T-helper 2 cell treated with Interferon-gamma antibody and Interleukin-4, amounts not matched to agents 100 ng/mL and 5 ng/mL, for 36 hours (primary cell): Measurements from ENCODE around the gene HOXD12. TPM values are rescaled to one million over a fixed set of nuclear protein-coding genes. Genes with fewer than 3 reads are reported as not detected.

Experiments used
- intact Hi-C: fragments of 100-400 bp; cut with micrococcal nuclease; formaldehyde crosslinking; loops from one replicate; pipeline ENCODE4 v1.15.1; 2023
- total RNA-seq: library from RNA; stranded (reverse); gene quantifications from 2 replicates; pipeline ENCODE4 v1.2.3, GENCODE V29; 2022

HOXD12 gene
- total RNA-seq = not detected in 2 replicates

GRCh38 chr2:176099728-176100546 is at the start of gene HOXD12:
Gene HOXD12 (plus strand): TSS chr2:176099795. CDS start chr2:176099802, 7 bp downstream.
- intact Hi-C loops = loop anchor here (2.0 to 5.0 kb wide), 3 partner anchors 15 to 898 kb away; no protein-coding TSS in a partner anchor

- intact Hi-C loops = no loop called here
Measured at GRCh38 chr2:176056406-176056805, 43.2 kb upstream of the HOXD12 start.

- intact Hi-C loops = no loop called here
Measured at GRCh38 chr2:176063958-176064357, 35.6 kb upstream of the HOXD12 start.

GRCh38 chr2:176066645-176067588 is 32.7 kb upstream of the HOXD12 start:
- intact Hi-C loops = no loop called here

GRCh38 chr2:176067589-176068418 is 31.8 kb upstream of the HOXD12 start:
- intact Hi-C loops = no loop called here

- intact Hi-C loops = no loop called here
Measured at GRCh38 chr2:176068419-176068832, 31.2 kb upstream of the HOXD12 start.

GRCh38 chr2:176071330-176072291 is 28.0 kb upstream of the HOXD12 start:
- intact Hi-C loops = no loop called here

- intact Hi-C loops = no loop called here
Measured at GRCh38 chr2:176072292-176072669, 27.3 kb upstream of the HOXD12 start.

GRCh38 chr2:176072951-176073904 is 26.4 kb upstream of the HOXD12 start:
- intact Hi-C loops = no loop called here

GRCh38 chr2:176074919-176075425 is 24.6 kb upstream of the HOXD12 start:
- intact Hi-C loops = loop anchor here (5.0 kb wide), 1 partner anchor 37 kb away; no protein-coding TSS in a partner anchor

- intact Hi-C loops = loop anchor here (5.0 kb wide), 1 partner anchor 37 kb away; no protein-coding TSS in a partner anchor
Measured at GRCh38 chr2:176075481-176075880, 24.1 kb upstream of the HOXD12 start.

GRCh38 chr2:176076063-176076462 is 23.5 kb upstream of the HOXD12 start:
- intact Hi-C loops = loop anchor here (5.0 kb wide), 1 partner anchor 36 kb away; no protein-coding TSS in a partner anchor

- intact Hi-C loops = loop anchor here (5.0 kb wide), 1 partner anchor 36 kb away; no protein-coding TSS in a partner anchor
Measured at GRCh38 chr2:176076796-176077195, 22.8 kb upstream of the HOXD12 start.

- intact Hi-C loops = loop anchor here (5.0 kb wide), 1 partner anchor 34 kb away; no protein-coding TSS in a partner anchor
Measured at GRCh38 chr2:176078541-176079284, 20.9 kb upstream of the HOXD12 start.

GRCh38 chr2:176079285-176079830 is 20.2 kb upstream of the HOXD12 start:
- intact Hi-C loops = loop anchor here (5.0 kb wide), 1 partner anchor 33 kb away; no protein-coding TSS in a partner anchor

- intact Hi-C loops = loop anchor here (2.0 to 5.0 kb wide), 3 partner anchors 32 to 1748 kb away; partner anchors contain the start of gene SP9
Measured at GRCh38 chr2:176079831-176080539, 19.6 kb upstream of the HOXD12 start.
